ENCODE results near the gene STK32B. TPM values are rescaled to one million over a fixed set of nuclear protein-coding genes. Genes with fewer than 3 reads are reported as not detected.
"Not testable (repeated sequence)": the region's sequence is repeated elsewhere in the genome, so short reads cannot be mapped to it uniquely, and the experiment has no call there.

The STK32B gene
- total and polyA plus RNA-seq, 7 experiments from 2014 or later, result 1.7 TPM; not detected in 6

GRCh38 chr4:5165420-5166369, 114.4 kb downstream of the STK32B start:
- Mint-ChIP-seq H3K4me3 (no peak overlapping the region), H3K27me3 (peaks cover 0 to 7% (median 0%) of the 10 kb centered on the region in 5 donors), H3K27ac (peak overlapping the region in 1 of 9 donors; percentile 25), H3K9me3 (peaks cover 0 to 7% (median 0%) of the 10 kb centered on the region in 11 donors), H3K36me3 (no peaks in the 10 kb centered on the region), H3K4me1 (no peaks in the 10 kb centered on the region)
- no peaks in the 10 kb centered on the region for H3K9me3 ChIP-seq (ENCODE audit: control insufficient read depth in 2 of 3, low read length in 3 of 3)
- no peak for ATAC-seq
- no peaks in the 10 kb centered on the region for H3K36me3 ChIP-seq (ENCODE audit: control insufficient read depth in 2 of 3, insufficient read depth in 3 of 3, low read length in 3 of 3)
- POLR2A ChIA-PET, result no interaction called here
- intact Hi-C loops (cut with micrococcal nuclease), result no loop called here
- CTCF ChIA-PET, result no interaction called here
- no peak for DNase-seq
- H3K4me1 ChIP-seq (ENCODE audit: control insufficient read depth in 2 of 2, insufficient read depth in 2 of 2, low read length in 2 of 2), result no peaks in the 10 kb centered on the region
- H3K27ac ChIP-seq (ENCODE audit: low read depth, low read length), result no peak overlapping the region
- no peaks in the 10 kb centered on the region for H3K27me3 ChIP-seq (ENCODE audit: control insufficient read depth in 2 of 2, insufficient read depth in 2 of 2, low read length in 2 of 2)
- no peak overlapping the region for H3K4me3 ChIP-seq (ENCODE audit: low read length)

GRCh38 chr4:5166377-5166776, 115.1 kb downstream of the STK32B start:
- no peaks in the 10 kb centered on the region for H3K36me3 Mint-ChIP-seq
- intact Hi-C loops (cut with micrococcal nuclease), result no loop called here
- Histone ChIP-seq H3K4me3 (ENCODE audit: low read length) (no peak overlapping the region), H3K9me3 (ENCODE audit: control insufficient read depth in 2 of 3, low read length in 3 of 3) (no peaks in the 10 kb centered on the region), H3K4me1 (ENCODE audit: control insufficient read depth in 2 of 2, insufficient read depth in 2 of 2, low read length in 2 of 2) (no peaks in the 10 kb centered on the region), H3K36me3 (ENCODE audit: control insufficient read depth in 2 of 3, insufficient read depth in 3 of 3, low read length in 3 of 3) (no peaks in the 10 kb centered on the region), H3K27ac (ENCODE audit: low read depth, low read length) (no peak overlapping the region), H3K27me3 (ENCODE audit: control insufficient read depth in 2 of 2, insufficient read depth in 2 of 2, low read length in 2 of 2) (no peaks in the 10 kb centered on the region)
- H3K27ac Mint-ChIP-seq, result no peak overlapping the region
- H3K4me3 Mint-ChIP-seq, result no peak overlapping the region
- H3K27me3 Mint-ChIP-seq, result peaks cover 0 to 7% (median 0%) of the 10 kb centered on the region in 5 donors
- no peak for ATAC-seq
- CTCF ChIA-PET, result no interaction called here
- DNase-seq, result no peak
- POLR2A ChIA-PET, result no interaction called here
- H3K9me3 Mint-ChIP-seq, result peaks cover 0 to 7% (median 0%) of the 10 kb centered on the region in 11 donors
- H3K4me1 Mint-ChIP-seq, result no peaks in the 10 kb centered on the region

- no peak overlapping the region for H3K4me3 Mint-ChIP-seq
Observed at GRCh38 chr4:5168891-5169290, 117.6 kb downstream of the STK32B start.

GRCh38 chr4:5175836-5176235, 124.6 kb downstream of the STK32B start:
- intact Hi-C loops (cut with micrococcal nuclease); H3K36me3 ChIP-seq (ENCODE audit: control insufficient read depth in 2 of 3, insufficient read depth in 3 of 3, low read length in 3 of 3); H3K4me1 ChIP-seq (ENCODE audit: control insufficient read depth in 2 of 2, insufficient read depth in 2 of 2, low read length in 2 of 2); H3K27ac ChIP-seq (ENCODE audit: low read depth, low read length); H3K27me3 ChIP-seq (ENCODE audit: control insufficient read depth in 2 of 2, insufficient read depth in 2 of 2, low read length in 2 of 2); POLR2A ChIA-PET; H3K4me3 Mint-ChIP-seq; DNase-seq; H3K4me3 ChIP-seq (ENCODE audit: low read length); ATAC-seq; CTCF ChIA-PET; H3K4me1 Mint-ChIP-seq; H3K36me3 Mint-ChIP-seq; H3K9me3 ChIP-seq (ENCODE audit: control insufficient read depth in 2 of 3, low read length in 3 of 3); H3K27ac Mint-ChIP-seq; H3K9me3 Mint-ChIP-seq: not testable (repeated sequence)
- peaks cover 0 to 26% (median 6%) of the 10 kb centered on the region in 5 donors for H3K27me3 Mint-ChIP-seq

More at GRCh38 chr4:5168891-5169290, 117.6 kb downstream of the STK32B start:
- DNase-seq (no peak), ATAC-seq (no peak)
- POLR2A ChIA-PET, result no interaction called here
- no peaks in the 10 kb centered on the region for H3K9me3 ChIP-seq (ENCODE audit: control insufficient read depth in 2 of 3, low read length in 3 of 3)
- no peaks in the 10 kb centered on the region for H3K27me3 ChIP-seq (ENCODE audit: control insufficient read depth in 2 of 2, insufficient read depth in 2 of 2, low read length in 2 of 2)
- H3K27ac ChIP-seq (ENCODE audit: low read depth, low read length), result no peak overlapping the region
- no peaks in the 10 kb centered on the region for H3K4me1 Mint-ChIP-seq
- no peak overlapping the region for H3K27ac Mint-ChIP-seq
- no peak overlapping the region for H3K4me3 ChIP-seq (ENCODE audit: low read length)
- intact Hi-C loops (cut with micrococcal nuclease), result no loop called here
- H3K36me3 Mint-ChIP-seq, result no peaks in the 10 kb centered on the region
- peaks cover 0 to 8% (median 3%) of the 10 kb centered on the region in 11 donors for H3K9me3 Mint-ChIP-seq
- H3K36me3 ChIP-seq (ENCODE audit: control insufficient read depth in 2 of 3, insufficient read depth in 3 of 3, low read length in 3 of 3), result no peaks in the 10 kb centered on the region
- H3K4me1 ChIP-seq (ENCODE audit: control insufficient read depth in 2 of 2, insufficient read depth in 2 of 2, low read length in 2 of 2), result no peaks in the 10 kb centered on the region
- CTCF ChIA-PET, result no interaction called here
- H3K27me3 Mint-ChIP-seq, result peaks cover 0 to 7% (median 0%) of the 10 kb centered on the region in 5 donors

GRCh38 chr4:5184606-5185005, 133.3 kb downstream of the STK32B start:
- ChIA-PET CTCF (no interaction called here), POLR2A (no interaction called here)
- no peak overlapping the region for H3K27ac Mint-ChIP-seq
- no peak overlapping the region for H3K4me3 Mint-ChIP-seq
- no peaks in the 10 kb centered on the region for H3K36me3 Mint-ChIP-seq
- Histone ChIP-seq H3K4me1 (ENCODE audit: control insufficient read depth in 2 of 2, insufficient read depth in 2 of 2, low read length in 2 of 2) (no peaks in the 10 kb centered on the region), H3K4me3 (ENCODE audit: low read length) (no peak overlapping the region), H3K27me3 (ENCODE audit: control insufficient read depth in 2 of 2, insufficient read depth in 2 of 2, low read length in 2 of 2) (no peaks in the 10 kb centered on the region), H3K9me3 (ENCODE audit: control insufficient read depth in 2 of 3, low read length in 3 of 3) (no peaks in the 10 kb centered on the region), H3K27ac (ENCODE audit: low read depth, low read length) (no peak overlapping the region), H3K36me3 (ENCODE audit: control insufficient read depth in 2 of 3, insufficient read depth in 3 of 3, low read length in 3 of 3) (no peaks in the 10 kb centered on the region)
- intact Hi-C loops (cut with micrococcal nuclease), result no loop called here
- peaks cover 0 to 22% (median 6%) of the 10 kb centered on the region in 5 donors for H3K27me3 Mint-ChIP-seq
- no peak for ATAC-seq
- no peak for DNase-seq
- peaks cover 0 to 3% (median 0%) of the 10 kb centered on the region in 11 donors for H3K9me3 Mint-ChIP-seq
- peaks cover 0 to 4% (median 0%) of the 10 kb centered on the region in 7 donors for H3K4me1 Mint-ChIP-seq

GRCh38 chr4:5185551-5185950, 134.3 kb downstream of the STK32B start:
- Mint-ChIP-seq H3K27me3 (peaks cover 0 to 18% (median 6%) of the 10 kb centered on the region in 5 donors), H3K4me1 (peaks cover 0 to 4% (median 0%) of the 10 kb centered on the region in 7 donors), H3K27ac (no peak overlapping the region), H3K4me3 (no peak overlapping the region), H3K9me3 (peaks cover 0 to 3% (median 0%) of the 10 kb centered on the region in 11 donors), H3K36me3 (no peaks in the 10 kb centered on the region)
- no peaks in the 10 kb centered on the region for H3K4me1 ChIP-seq (ENCODE audit: control insufficient read depth in 2 of 2, insufficient read depth in 2 of 2, low read length in 2 of 2)
- no peaks in the 10 kb centered on the region for H3K27me3 ChIP-seq (ENCODE audit: control insufficient read depth in 2 of 2, insufficient read depth in 2 of 2, low read length in 2 of 2)
- intact Hi-C loops (cut with micrococcal nuclease), result no loop called here
- ATAC-seq, result no peak
- no peaks in the 10 kb centered on the region for H3K36me3 ChIP-seq (ENCODE audit: control insufficient read depth in 2 of 3, insufficient read depth in 3 of 3, low read length in 3 of 3)
- no peak overlapping the region for H3K27ac ChIP-seq (ENCODE audit: low read depth, low read length)
- H3K9me3 ChIP-seq (ENCODE audit: control insufficient read depth in 2 of 3, low read length in 3 of 3), result no peaks in the 10 kb centered on the region
- no peak for DNase-seq
- ChIA-PET POLR2A (no interaction called here), CTCF (no interaction called here)
- no peak overlapping the region for H3K4me3 ChIP-seq (ENCODE audit: low read length)

All from naive thymus-derived CD4-positive, alpha-beta T cell (primary cell).